Mucosa of descending colon (tissue), 3 donors: Measurements from ENCODE around the gene SOX2. TPM values are rescaled to one million over a fixed set of nuclear protein-coding genes. Genes with fewer than 3 reads are reported as not detected.

Source experiments
- ATAC-seq: fragments of 200-7000 bp; cut with Tn5 transposase; one replicate; pipeline ENCODE4 v1.9.1; 2020; ENCODE audit warnings: mild to moderate bottlenecking, moderate library complexity
- DNase-seq, 3 donors: peaks; one replicate each; pipeline ENCODE4 v3.0.0-alpha.2; 2020
- H3K36me3 ChIP-seq: fragments of 200-600 bp; one replicate; pipeline ENCODE4 v1.8.0; 2021; ENCODE audit warnings: low read depth, mild to moderate bottlenecking
- H3K4me1 ChIP-seq: fragments of 200-600 bp; one replicate; pipeline ENCODE4 v1.8.0; 2021; ENCODE audit warnings: low read depth, mild to moderate bottlenecking
- H3K4me3 ChIP-seq: fragments of 200-600 bp; one replicate; pipeline ENCODE4 v1.8.0; 2021; ENCODE audit warnings: mild to moderate bottlenecking
- H3K9me3 ChIP-seq: fragments of 200-600 bp; one replicate; pipeline ENCODE4 v1.8.0; 2021; ENCODE audit warnings: mild to moderate bottlenecking
- CTCF ChIP-seq: fragments of 200-600 bp; IDR thresholded peaks from one replicate; pipeline ENCODE4 v1.8.0; 2022; ENCODE audit warnings: antibody characterized with exemption, mild to moderate bottlenecking
- intact Hi-C, 2 donors: fragments of 100-400 bp; cut with DNase I in 1 of 2; cut with micrococcal nuclease in 1 of 2; formaldehyde crosslinking; loops; one replicate each; pipeline versions ENCODE4 v1.11.0 to v1.11.1; 2022; cut with DNase I, micrococcal nuclease
- total RNA-seq, 3 donors: library from RNA; stranded (reverse); fragmentation: NEBNext Ultra II Directional in 2 of 3; extraction: Animal tissue kit (Norgen Biotek cat#: 25700) in 2 of 3; gene quantifications; one replicate each; pipeline versions ENCODE4 v1.2.1 to v1.2.4, GENCODE V29; 2021 to 2023
- donor health status: DM: no; HTN: no; CAD: no; lungs with moderate emphysema.
- donor health status: DM: no; HTN: no; CAD: no.
- donor health status: DM: no; HTN: yes; CAD: no.

SOX2 gene
- total RNA-seq, 3 donors from 2014 or later, result 0.19 to 5.7 TPM; not detected in 1

- no peak overlapping the region for H3K4me3 ChIP-seq
- DNase-seq, result no peak
- intact Hi-C loops, result loop anchor here (10.0 kb wide), 2 partner anchors 536 to 546 kb away; no protein-coding TSS in a partner anchor
Measured at GRCh38 chr3:181718369-181718768, 6.6 kb downstream of the SOX2 start.

GRCh38 chr3:181718987-181719911, 7.5 kb downstream of the SOX2 start:
- H3K36me3 ChIP-seq, result no peaks in the 10 kb centered on the region
- no peaks in the 10 kb centered on the region for H3K9me3 ChIP-seq
- no peak for TF ChIP-seq CTCF
- no peak overlapping the region for H3K4me3 ChIP-seq
- DNase-seq, result no peak
- H3K4me1 ChIP-seq, result no peaks in the 10 kb centered on the region
- intact Hi-C loops, result loop anchor here (10.0 kb wide), 2 partner anchors 536 to 546 kb away; no protein-coding TSS in a partner anchor
- peak; percentile 53 for ATAC-seq

More at GRCh38 chr3:181718369-181718768, 6.6 kb downstream of the SOX2 start:
- Histone ChIP-seq H3K9me3 (no peaks in the 10 kb centered on the region), H3K36me3 (no peaks in the 10 kb centered on the region), H3K4me1 (no peaks in the 10 kb centered on the region)
- no peak for TF ChIP-seq CTCF
- ATAC-seq, result no peak

- no peak for DNase-seq
- TF ChIP-seq CTCF, result no peak
- H3K4me1 ChIP-seq, result no peaks in the 10 kb centered on the region
- intact Hi-C loops, result loop anchor here (10.0 kb wide), 2 partner anchors 535 to 545 kb away; no protein-coding TSS in a partner anchor
- H3K9me3 ChIP-seq, result no peaks in the 10 kb centered on the region
- no peak for ATAC-seq
- H3K36me3 ChIP-seq, result no peaks in the 10 kb centered on the region
- no peak overlapping the region for H3K4me3 ChIP-seq
Measured at GRCh38 chr3:181719991-181720680, 8.4 kb downstream of the SOX2 start.

GRCh38 chr3:181721046-181721875, 9.5 kb downstream of the SOX2 start:
- no peak overlapping the region for H3K4me3 ChIP-seq
- TF ChIP-seq CTCF, result no peak
- no peaks in the 10 kb centered on the region for H3K9me3 ChIP-seq
- no peak for ATAC-seq
- DNase-seq, result no peak
- H3K36me3 ChIP-seq, result no peaks in the 10 kb centered on the region
- intact Hi-C loops, result no loop called here
- H3K4me1 ChIP-seq, result no peaks in the 10 kb centered on the region

GRCh38 chr3:181722156-181722555, 10.4 kb downstream of the SOX2 start:
- Histone ChIP-seq H3K4me1 (peaks cover under 1% of the 10 kb centered on the region), H3K9me3 (no peaks in the 10 kb centered on the region), H3K36me3 (no peaks in the 10 kb centered on the region), H3K4me3 (no peak overlapping the region)
- DNase-seq (no peak), ATAC-seq (no peak)
- TF ChIP-seq CTCF, result no peak
- intact Hi-C loops, result no loop called here
